ENCODE results near the gene HOXD9. TPM values are rescaled to one million over a fixed set of nuclear protein-coding genes. Genes with fewer than 3 reads are reported as not detected.

HOXD9 gene
- total RNA-seq, 1 experiment from 2014 or later, result not detected

DNA sequence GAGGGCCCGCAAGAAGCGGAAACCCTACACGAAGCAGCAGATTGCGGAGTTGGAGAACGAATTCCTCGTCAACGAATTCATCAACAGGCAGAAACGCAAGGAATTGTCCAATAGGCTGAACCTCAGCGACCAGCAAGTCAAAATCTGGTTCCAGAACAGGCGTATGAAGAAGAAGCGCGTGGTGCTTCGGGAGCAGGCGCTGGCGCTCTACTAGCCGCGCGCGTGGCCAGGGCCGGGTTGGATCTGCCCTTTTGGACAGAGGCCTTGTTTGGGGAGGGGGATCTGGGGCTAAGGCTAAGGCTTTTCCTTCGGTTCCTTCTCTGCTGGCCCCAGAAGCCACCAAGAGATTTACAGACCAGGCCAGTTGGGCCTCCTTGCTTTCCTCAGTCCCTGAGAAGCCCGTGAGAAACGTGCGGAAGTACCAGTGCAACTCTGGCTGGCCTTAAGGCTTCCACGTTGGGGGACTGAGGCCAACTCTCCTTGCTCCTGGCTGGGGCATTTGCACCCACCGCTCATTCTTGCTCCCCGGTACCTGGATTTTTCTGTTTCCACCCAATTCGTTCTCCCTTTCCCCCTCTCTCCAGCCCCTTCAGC, 21.9 kb upstream of the HOXD9 start:
- no peak overlapping the region for H2BK20ac ChIP-seq (ENCODE audit: low read depth, low read length, poor library complexity, severe bottlenecking)
- no peaks in the 10 kb centered on the region for H3K9me3 ChIP-seq (ENCODE audit: control insufficient read depth, low read depth, low read length)
- no peak overlapping the region for H2BK12ac ChIP-seq (ENCODE audit: insufficient read length, low read depth, low read length)
- no peak overlapping the region for H2BK120ac ChIP-seq (ENCODE audit: low read depth, low read length, poor library complexity, severe bottlenecking)
- Mint-ChIP-seq H3K27me3 (ENCODE audit: low read depth) (peaks cover 99% of the 10 kb centered on the region), H3K27ac (no peak overlapping the region), H3K4me1 (peaks cover 29 to 46% of the 10 kb centered on the region in 2 experiments), H3K9me3 (peaks cover 5 to 19% of the 10 kb centered on the region in 2 experiments), H3K4me3 (no peak overlapping the region), H3K36me3 (ENCODE audit: insufficient read depth in 1 of 3, low read depth in 3 of 3) (no peaks in the 10 kb centered on the region; a peak in 2 of 7 replicates)
- no peak overlapping the region for H3K9ac ChIP-seq (ENCODE audit: extremely low read depth, insufficient read length, low read length)
- no peak overlapping the region for H3T11ph ChIP-seq (ENCODE audit: low read length)
- H3K23me2 ChIP-seq (ENCODE audit: insufficient read length, low read depth, low read length, poor library complexity, severe bottlenecking), result peaks cover 5% of the 10 kb centered on the region
- no peak overlapping the region for H4K8ac ChIP-seq (replicated peaks; ENCODE audit: insufficient read length, low read depth, low read length)
- H3K56ac ChIP-seq (ENCODE audit: insufficient read length, low read depth, low read length), result no peak overlapping the region
- H3K4me1 ChIP-seq (ENCODE audit: insufficient read depth, low read length), result peaks cover 3% of the 10 kb centered on the region; the same call in 1 of the 2 replicates
- H2BK15ac ChIP-seq (ENCODE audit: low read depth, low read length), result no peak overlapping the region
- peak overlapping the region; percentile 3 for H3K4me2 ChIP-seq (ENCODE audit: insufficient read depth, insufficient read length, low read length)
- no peak overlapping the region for H2AFZ ChIP-seq (ENCODE audit: low read length)
- no peaks in the 10 kb centered on the region for H3K79me1 ChIP-seq (ENCODE audit: insufficient read depth, low read depth, low read length, poor library complexity, severe bottlenecking)
- no peak overlapping the region for H2AK5ac ChIP-seq (ENCODE audit: insufficient read length, low read length)
- H4K20me1 ChIP-seq (ENCODE audit: control insufficient read depth, insufficient read depth, insufficient read length), result no peaks in the 10 kb centered on the region
- peak; percentile 31 for DNase-seq
- no peak overlapping the region for H3K18ac ChIP-seq (ENCODE audit: insufficient read length, low read depth, low read length)
- no peak overlapping the region for H4K5ac ChIP-seq (ENCODE audit: insufficient read length, low read depth, low read length)
- H3K27me3 ChIP-seq (ENCODE audit: insufficient read depth, low read length), result peaks cover 88% of the 10 kb centered on the region
- H4K91ac ChIP-seq (ENCODE audit: insufficient read length, low read depth, low read length), result no peak overlapping the region
- H2BK5ac ChIP-seq (ENCODE audit: insufficient read length, low read length), result no peak overlapping the region
- H3K14ac ChIP-seq (ENCODE audit: insufficient read depth, low read length), result no peak overlapping the region
- no peak overlapping the region for H3K4ac ChIP-seq (ENCODE audit: low read depth, low read length)
- no peaks in the 10 kb centered on the region for H3K79me2 ChIP-seq (ENCODE audit: insufficient read depth, low read length)
- WGBS (ENCODE audit: extremely low coverage, insufficient read length, low lambda C conversion rate), result no CpG with 5 or more reads among the region's 28 CpGs
- TF ChIP-seq, protein P1, sequence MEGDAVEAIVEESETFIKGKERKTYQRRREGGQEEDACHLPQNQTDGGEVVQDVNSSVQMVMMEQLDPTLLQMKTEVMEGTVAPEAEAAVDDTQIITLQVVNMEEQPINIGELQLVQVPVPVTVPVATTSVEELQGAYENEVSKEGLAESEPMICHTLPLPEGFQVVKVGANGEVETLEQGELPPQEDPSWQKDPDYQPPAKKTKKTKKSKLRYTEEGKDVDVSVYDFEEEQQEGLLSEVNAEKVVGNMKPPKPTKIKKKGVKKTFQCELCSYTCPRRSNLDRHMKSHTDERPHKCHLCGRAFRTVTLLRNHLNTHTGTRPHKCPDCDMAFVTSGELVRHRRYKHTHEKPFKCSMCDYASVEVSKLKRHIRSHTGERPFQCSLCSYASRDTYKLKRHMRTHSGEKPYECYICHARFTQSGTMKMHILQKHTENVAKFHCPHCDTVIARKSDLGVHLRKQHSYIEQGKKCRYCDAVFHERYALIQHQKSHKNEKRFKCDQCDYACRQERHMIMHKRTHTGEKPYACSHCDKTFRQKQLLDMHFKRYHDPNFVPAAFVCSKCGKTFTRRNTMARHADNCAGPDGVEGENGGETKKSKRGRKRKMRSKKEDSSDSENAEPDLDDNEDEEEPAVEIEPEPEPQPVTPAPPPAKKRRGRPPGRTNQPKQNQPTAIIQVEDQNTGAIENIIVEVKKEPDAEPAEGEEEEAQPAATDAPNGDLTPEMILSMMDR (conservative IDR thresholded peaks at IDR 0.05), result no peak
- no peak overlapping the region for H3K23ac ChIP-seq (ENCODE audit: insufficient read length, low read depth, low read length)
- no peak overlapping the region for H3K27ac ChIP-seq (ENCODE audit: insufficient read length, low read depth, low read length)

All from H9 (cell line).